Kidney epithelial cell (primary cell): Measurements from ENCODE around the gene SPG21. TPM values are rescaled to one million over a fixed set of nuclear protein-coding genes. Genes with fewer than 3 reads are reported as not detected.

Source experiments
- DNase-seq: peaks from one replicate; pipeline ENCODE4 v3.0.0-alpha.2; 2010; ENCODE audit warnings: low read depth
- H3K27me3 ChIP-seq: 2 replicates; pipeline ENCODE4 v1.6.0; 2011; ENCODE audit warnings: low read length; ENCODE audit not compliant: control insufficient read depth, insufficient read depth
- H3K36me3 ChIP-seq: 2 replicates; pipeline ENCODE4 v1.5.1; 2011; ENCODE audit warnings: low read length; ENCODE audit not compliant: control insufficient read depth, insufficient read depth
- H3K4me3 ChIP-seq: 2 replicates; pipeline ENCODE4 v1.5.1; 2011; ENCODE audit warnings: low read depth, mild to moderate bottlenecking, control low read depth, low read length
- CTCF ChIP-seq: IDR thresholded peaks from 2 replicates; pipeline ENCODE4 v1.5.1; 2011; ENCODE audit warnings: mild to moderate bottlenecking, moderate library complexity, low read length, control low read depth, inconsistent platforms; ENCODE audit not compliant: insufficient read depth, poor library complexity, severe bottlenecking
- total RNA-seq: library from RNA; depleted of rRNA; stranded (reverse); fragments of >200 nt; gene quantifications from 2 replicates; pipeline ENCODE4 v1.2.3, GENCODE V29; 2015

Gene SPG21
- total RNA-seq, 1 donor from 2014 or later = 118 TPM

- Histone ChIP-seq H3K36me3 (no peaks in the 10 kb centered on the region), H3K27me3 (no peaks in the 10 kb centered on the region), H3K4me3 (no peak overlapping the region)
- peak; percentile 61 for TF ChIP-seq CTCF
- no peak for DNase-seq
These were observed 44.0 kb upstream of the SPG21 start for GRCh38 chr15:65033659-65034269.

- DNase-seq = no peak
- peak; percentile 97 for TF ChIP-seq CTCF
- H3K27me3 ChIP-seq = no peaks in the 10 kb centered on the region
These were observed 43.3 kb upstream of the SPG21 start for GRCh38 chr15:65032801-65033537.

GRCh38 chr15:65029736-65030208, 40.1 kb upstream of the SPG21 start:
- DNase-seq = no peak
- peak overlapping the region; percentile 57 for H3K4me3 ChIP-seq

More at GRCh38 chr15:65032801-65033537, 43.3 kb upstream of the SPG21 start:
- no peaks in the 10 kb centered on the region for H3K36me3 ChIP-seq
- no peak overlapping the region for H3K4me3 ChIP-seq

GRCh38 chr15:65028921-65029735, 39.4 kb upstream of the SPG21 start, which contains the start of gene MTFMT:
TSS of gene MTFMT (minus strand) at chr15:65029639. CDS start at chr15:65029613, 26 bp downstream.
- TF ChIP-seq CTCF = no peak
- no peak for DNase-seq
- Histone ChIP-seq H3K27me3 (no peaks in the 10 kb centered on the region), H3K4me3 (peak within 1 kb of the TSS; percentile 57), H3K36me3 (no peaks in the 10 kb centered on the region)

More at GRCh38 chr15:65029736-65030208, 40.1 kb upstream of the SPG21 start:
- Histone ChIP-seq H3K27me3 (no peaks in the 10 kb centered on the region), H3K36me3 (no peaks in the 10 kb centered on the region)
- TF ChIP-seq CTCF = no peak

GRCh38 chr15:65028338-65028737, 38.6 kb upstream of the SPG21 start:
- peak overlapping the region; percentile 57 for H3K4me3 ChIP-seq
- TF ChIP-seq CTCF = no peak
- no peak for DNase-seq
- no peaks in the 10 kb centered on the region for H3K36me3 ChIP-seq
- no peaks in the 10 kb centered on the region for H3K27me3 ChIP-seq
